K562 (cell line): ENCODE measurements around the gene ISY1. TPM values are rescaled to one million over a fixed set of nuclear protein-coding genes. Genes with fewer than 3 reads are reported as not detected.
A peak's percentile ranks its signal among the peaks of the same experiment; 100 is the strongest.

Source experiments
- BHLHE40 ChIP-seq: IDR thresholded peaks from 2 replicates; pipeline ENCODE4 v1.6.1; 2011; ENCODE audit warnings: low read length, improper control_type of control experiment
- E2F6 ChIP-seq, 2 experiments: IDR thresholded peaks; 2 replicates each; pipeline ENCODE4 v1.6.1; 2011; ENCODE audit warnings: borderline replicate concordance in 1 of 2, control low read depth in 1 of 2, low read depth in 1 of 2, low read length in 1 of 2, mild to moderate bottlenecking in 1 of 2, mixed read lengths in 1 of 2, moderate library complexity in 1 of 2; ENCODE audit not compliant: insufficient read depth in 1 of 2, insufficient read length in 1 of 2, poor library complexity in 1 of 2, severe bottlenecking in 1 of 2; ENCODE audit errors: extremely low read depth in 1 of 2
- ETV1 ChIP-seq: fragments of 450-650 bp; conservative IDR thresholded peaks from 2 replicates; pipeline ENCODE4 v1.6.1; 2016; ENCODE audit warnings: missing genetic modification characterization, control low read depth, low read depth, missing compliant biosample characterization
- FOXA1 ChIP-seq: fragments of 450-650 bp; IDR thresholded peaks from 2 replicates; pipeline ENCODE4 v1.6.1; 2016; ENCODE audit warnings: mild to moderate bottlenecking, borderline replicate concordance
- FOXP1 ChIP-seq: sonication (generic); formaldehyde crosslinking; IDR thresholded peaks from 2 replicates; pipeline ENCODE4 v1.8.0; 2022; ENCODE audit warnings: mild to moderate bottlenecking, missing genetic modification reagents
- HLTF ChIP-seq: fragments of 450-650 bp; IDR thresholded peaks from 2 replicates; pipeline ENCODE4 v1.6.1; 2016
- HNRNPH1 ChIP-seq: fragments of 200-400 bp; formaldehyde crosslinking; optimal IDR thresholded peaks from 2 replicates; pipeline ENCODE3; 2017; ENCODE audit warnings: low read depth, mild to moderate bottlenecking, low read length, moderate library complexity
- JUNB ChIP-seq: fragments of 450-650 bp; formaldehyde crosslinking; conservative IDR thresholded peaks from 2 replicates; pipeline ENCODE4 v1.4.0; 2020; ENCODE audit warnings: mild to moderate bottlenecking
- MTF1 ChIP-seq: fragments of 250-450 bp; sonication (Bioruptor Pico); IDR thresholded peaks from 2 replicates; pipeline ENCODE4 v1.9.0; 2021; ENCODE audit warnings: moderate library complexity, mild to moderate bottlenecking, inconsistent platforms, borderline replicate concordance
- NFIX ChIP-seq: fragments of 250-450 bp; sonication (Bioruptor Pico); IDR thresholded peaks from 2 replicates; pipeline ENCODE4 v1.4.0; 2020; ENCODE audit warnings: low read depth, mild to moderate bottlenecking, moderate library complexity
- NONO ChIP-seq, 2 experiments: fragments of 200-400 bp in 1 of 2; fragments of 450-650 bp in 1 of 2; formaldehyde crosslinking in 1 of 2; IDR thresholded peaks; 2 replicates each; pipeline ENCODE4 v1.6.1; 2017; ENCODE audit warnings: low read depth in 2 of 2, mild to moderate bottlenecking in 2 of 2, moderate library complexity in 2 of 2, low read length in 1 of 2
- POLR2AphosphoS5 ChIP-seq: IDR thresholded peaks from 2 replicates; pipeline ENCODE4 v1.6.1; 2011; ENCODE audit warnings: mild to moderate bottlenecking, low read depth, low read length, moderate library complexity; ENCODE audit not compliant: control insufficient read depth, insufficient read depth
- POLR3G ChIP-seq: IDR thresholded peaks from 2 replicates; pipeline ENCODE4 v1.6.1; 2011; ENCODE audit not compliant: insufficient read length, insufficient replicate concordance; ENCODE audit errors: extremely low read depth
- PTTG1 ChIP-seq: fragments of 450-650 bp; IDR thresholded peaks from 2 replicates; pipeline ENCODE4 v1.6.1; 2016; ENCODE audit warnings: low read depth, mild to moderate bottlenecking, missing genetic modification characterization, missing compliant biosample characterization
- SMARCA5 ChIP-seq: fragments of 450-650 bp; IDR thresholded peaks from 2 replicates; pipeline ENCODE4 v1.6.1; 2016
- SP1 ChIP-seq: sonication (generic); formaldehyde crosslinking; IDR thresholded peaks from 2 replicates; pipeline ENCODE4 v1.8.1; 2022; ENCODE audit warnings: mild to moderate bottlenecking, missing genetic modification reagents
- SREBF2 ChIP-seq: sonication (generic); formaldehyde crosslinking; IDR thresholded peaks from 2 replicates; pipeline ENCODE4 v1.4.0; 2020; ENCODE audit warnings: mild to moderate bottlenecking, missing genetic modification reagents
- TFAP4 ChIP-seq: sonication (generic); formaldehyde crosslinking; IDR thresholded peaks from 2 replicates; pipeline ENCODE4 v1.8.0; 2022; ENCODE audit warnings: missing genetic modification reagents, mild to moderate bottlenecking, moderate library complexity, borderline replicate concordance
- TSC22D4 ChIP-seq: fragments of 450-650 bp; IDR thresholded peaks from 2 replicates; pipeline ENCODE4 v1.6.1; 2016; ENCODE audit warnings: missing genetic modification characterization, missing biosample characterization, control low read depth
- ZKSCAN1 ChIP-seq: fragments of 150-350 bp; IDR thresholded peaks from 2 replicates; pipeline ENCODE4 v1.6.1; 2016; ENCODE audit warnings: low read depth, low read length
- ZNF121 ChIP-seq: sonication (generic); formaldehyde crosslinking; conservative IDR thresholded peaks from 2 replicates; pipeline ENCODE4 v1.8.0; 2022; ENCODE audit warnings: missing genetic modification reagents
- ZNF398 ChIP-seq: fragments of 250-450 bp; sonication (Bioruptor Pico); IDR thresholded peaks from 2 replicates; pipeline ENCODE4 v1.8.0; 2021; ENCODE audit warnings: moderate library complexity, mild to moderate bottlenecking, inconsistent platforms
- ZNF408 ChIP-seq: fragments of 250-450 bp; sonication (Bioruptor Pico); IDR thresholded peaks from 2 replicates; pipeline ENCODE4 v1.4.0; 2020; ENCODE audit warnings: low read depth, mild to moderate bottlenecking, moderate library complexity
- ZNF584 ChIP-seq: fragments of 200-800 bp; sonication (Bioruptor generic); IDR thresholded peaks from 2 replicates; pipeline ENCODE4 v1.6.1; 2016; ENCODE audit warnings: low read depth, mild to moderate bottlenecking, missing genetic modification characterization, missing compliant biosample characterization
- polyA plus RNA-seq, 8 experiments: library from polyadenylated mRNA; depleted of rRNA in 4 of 8; stranded (reverse) in 5 of 8; unstranded in 3 of 8; fragments of >200 nt; fragmentation: Nextera tagmentation in 2 of 8; fragmentation: Illumina TruSeq in 1 of 8; extraction: Ambion mirVana in 2 of 8; extraction: Trizol in 1 of 8; gene quantifications; 2 replicates each; pipeline versions ENCODE4 v1.2.1 to v1.2.3, GENCODE V29; 2011 to 2014; ENCODE audit warnings: inconsistent platforms in 1 of 8, missing spikeins in 1 of 8
- total RNA-seq, 7 experiments: library from RNA; depleted of rRNA in 6 of 7; stranded (reverse); fragments of >200 nt in 6 of 7; fragmentation: Illumina TruSeq in 2 of 7; extraction: Trizol in 2 of 7; gene quantifications; 2 replicates each; pipeline versions ENCODE4 v1.2.1 to v1.2.3, GENCODE V29; 2011 to 2021; ENCODE audit warnings: low replicate concordance in 1 of 7

ISY1 gene
- total and polyA plus RNA-seq, 9 of the 15 experiments (the other 6 are each of a cell fraction or from before 2014, with no cell fraction given): 23.5 to 50.0 (median 32.9) TPM

- TF ChIP-seq POLR3G (no peak), TSC22D4 (tag) (no peak), POLR2AphosphoS5 (peak; percentile 68), HLTF (peak; percentile 67; the same call in 1 of the 2 replicates), MTF1 (CRISPR knock-in tag) (no peak), NONO (IDR thresholded peaks at IDR 0.05; ENCODE audit: low read depth in 2 of 2, low read length in 1 of 2) (peak in 1 of 2 experiments; percentile 12; a peak in 1 of 4 replicates), ZNF408 (CRISPR knock-in tag) (no peak), JUNB (CRISPR knock-in tag) (no peak), SP1 (CRISPR knock-in tag) (peak; percentile 73), ETV1 (tag) (peak; percentile 99), PTTG1 (tag) (no peak), SREBF2 (CRISPR knock-in tag) (no peak), HNRNPH1 (no peak), NFIX (CRISPR knock-in tag) (no peak), SMARCA5 (no peak), FOXP1 (CRISPR knock-in tag) (no peak), ZKSCAN1 (no peak), ZNF121 (no peak), TFAP4 (CRISPR knock-in tag) (peak; percentile 50), BHLHE40 (no peak; the same call in 1 of the 2 replicates), E2F6 (IDR thresholded peaks at IDR 0.05; ENCODE audit: borderline replicate concordance in 1 of 2, extremely low read depth in 1 of 2, insufficient read depth in 1 of 2, insufficient read length in 1 of 2, low read depth in 1 of 2, low read length in 1 of 2, poor library complexity in 1 of 2, severe bottlenecking in 1 of 2) (peak in 1 of 2 experiments; percentile 55), ZNF584 (no peak), ZNF398 (CRISPR knock-in tag) (no peak), FOXA1 (no peak)
Observed at GRCh38 chr3:129160891-129161859, at the start of gene ISY1 (continued).
